Neural cell (in vitro differentiated cells): Measurements from ENCODE around the gene KEL.

Source experiments
- CTCF ChIP-seq: fragments of 450-650 bp; IDR thresholded peaks from 2 replicates; pipeline ENCODE4 v1.5.1; 2014; ENCODE audit warnings: antibody characterized with exemption, mild to moderate bottlenecking, moderate library complexity; ENCODE audit not compliant: poor library complexity, severe bottlenecking
- EP300 ChIP-seq: fragments of 450-650 bp; conservative IDR thresholded peaks from 2 replicates; pipeline ENCODE4 v1.6.1; 2014; ENCODE audit warnings: antibody characterized with exemption, mild to moderate bottlenecking, moderate library complexity; ENCODE audit not compliant: poor library complexity, severe bottlenecking
- EZH2 ChIP-seq: fragments of 200-600, 300-800 bp; shearing (Covaris generic), sonication (generic); IDR thresholded peaks from 2 replicates; pipeline ENCODE4 v1.6.1; 2014; ENCODE audit warnings: antibody characterized with exemption, low read length, borderline replicate concordance, mild to moderate bottlenecking; ENCODE audit not compliant: insufficient read depth, poor library complexity, severe bottlenecking
- MXI1 ChIP-seq: fragments of 450-650 bp; conservative IDR thresholded peaks from 2 replicates; pipeline ENCODE4 v1.6.1; 2014; ENCODE audit warnings: antibody characterized with exemption, mild to moderate bottlenecking; ENCODE audit not compliant: poor library complexity, severe bottlenecking
- POLR2AphosphoS5 ChIP-seq: IDR thresholded peaks from 2 replicates; pipeline ENCODE4 v1.6.1; 2012
- RAD21 ChIP-seq: fragments of 450-650 bp; conservative IDR thresholded peaks from 2 replicates; pipeline ENCODE4 v1.6.1; 2014; ENCODE audit warnings: antibody characterized with exemption, mild to moderate bottlenecking, moderate library complexity
- REST ChIP-seq: IDR thresholded peaks from 2 replicates; pipeline ENCODE4 v1.6.1; 2012; ENCODE audit warnings: borderline replicate concordance
- SMC3 ChIP-seq: fragments of 450-650 bp; conservative IDR thresholded peaks from 2 replicates; pipeline ENCODE4 v1.6.1; 2014; ENCODE audit warnings: antibody characterized with exemption, mild to moderate bottlenecking, moderate library complexity; ENCODE audit not compliant: poor library complexity

GRCh38 chr7:142908921-142909890 lies 53.0 kb downstream of the KEL start:
- TF ChIP-seq EP300 = no peak
- no peak for TF ChIP-seq CTCF
- TF ChIP-seq EZH2 = no peak
- TF ChIP-seq POLR2AphosphoS5 = no peak
- no peak for TF ChIP-seq RAD21
- TF ChIP-seq REST = no peak
- no peak for TF ChIP-seq MXI1
- no peak for TF ChIP-seq SMC3
